Endothelial cell of umbilical vein (primary cell): ENCODE data around the gene CENPL. TPM values are rescaled to one million over a fixed set of nuclear protein-coding genes. Genes with fewer than 3 reads are reported as not detected.
A peak's percentile ranks its signal among the peaks of the same experiment; 100 is the strongest.

Source experiments
- BruUV-seq: library from RNA; stranded (reverse); fragments of 400-500 nt; replicated peaks from 2 replicates; lab custom pipeline; 2021; lab: Mats Ljungman, UMichigan
- CTCF ChIA-PET: fragments of 300-600, 350-600 bp; sonication (Branson Sonifier 250); formaldehyde crosslinking; loops from one replicate; lab custom pipeline; 2021; ENCODE audit warnings: antibody characterized with exemption, inconsistent platforms; lab: Charles Lee
- POLR2A ChIA-PET: fragments of 300-600, 350-600 bp; sonication (Branson Sonifier 250); formaldehyde crosslinking; loops from one replicate; lab custom pipeline; 2021; ENCODE audit warnings: antibody characterized with exemption, inconsistent platforms; lab: Charles Lee
- DNase-seq: peaks from one replicate; pipeline ENCODE4 v3.0.0-alpha.2; 2011; ENCODE audit warnings: low read depth, low spot score
- FAIRE-seq: peaks from 2 replicates; lab custom pipeline; 2011; peaks lifted over from hg19 to GRCh38; lab: Jason Lieb, UNC
- H2AFZ ChIP-seq: 2 replicates; pipeline ENCODE4 v1.6.0; 2012; ENCODE audit warnings: low read depth, low read length, control low read depth, inconsistent platforms
- H3K27ac ChIP-seq: 2 replicates; pipeline ENCODE4 v1.5.1; 2011; ENCODE audit warnings: low read depth, mild to moderate bottlenecking, control low read depth, low read length, moderate library complexity; ENCODE audit not compliant: insufficient read depth
- H3K27me3 ChIP-seq, 2 experiments: 2 replicates each; pipeline versions ENCODE4 v1.6.0 to v1.6.1; 2011; ENCODE audit warnings: low read length in 2 of 2, mixed read lengths in 1 of 2; ENCODE audit not compliant: control insufficient read depth in 2 of 2, insufficient read depth in 2 of 2
- H3K36me3 ChIP-seq, 2 experiments: 2 replicates in 1 of 2; 3 replicates in 1 of 2; pipeline ENCODE4 v1.5.1; 2011; ENCODE audit warnings: low read length in 2 of 2, mild to moderate bottlenecking in 1 of 2, moderate library complexity in 1 of 2; ENCODE audit not compliant: control insufficient read depth in 2 of 2, insufficient read depth in 2 of 2; ENCODE audit errors: extremely low read depth in 1 of 2
- H3K4me1 ChIP-seq: 3 replicates; pipeline ENCODE4 v1.5.1; 2011; ENCODE audit warnings: mild to moderate bottlenecking, low read length; ENCODE audit not compliant: control insufficient read depth, insufficient read depth; ENCODE audit errors: extremely low read depth
- H3K4me2 ChIP-seq: 2 replicates; pipeline ENCODE4 v1.6.1; 2011; ENCODE audit warnings: low read length, control low read depth, mixed read lengths; ENCODE audit not compliant: insufficient read depth
- H3K4me3 ChIP-seq, 3 experiments: fragments of 200-600 bp in 1 of 3; sonication (generic), shearing (Covaris generic) in 1 of 3; replicated peaks in 1 of 3; 2 replicates each; pipeline ENCODE4 v1.5.1; 2011 to 2016; ENCODE audit warnings: control low read depth in 3 of 3, low read length in 3 of 3, mild to moderate bottlenecking in 2 of 3, inconsistent platforms in 1 of 3, low read depth in 1 of 3, moderate library complexity in 1 of 3; ENCODE audit not compliant: insufficient read depth in 1 of 3
- H3K79me2 ChIP-seq: 2 replicates; pipeline ENCODE4 v1.6.0; 2012; ENCODE audit warnings: low read length, inconsistent platforms; ENCODE audit not compliant: control insufficient read depth, insufficient read depth
- H3K9ac ChIP-seq: replicated peaks from 2 replicates; pipeline ENCODE3; 2011; ENCODE audit warnings: low read length, control low read depth; ENCODE audit not compliant: insufficient read depth; ENCODE audit errors: extremely low read depth
- H3K9me1 ChIP-seq: replicated peaks from 3 replicates; pipeline ENCODE4 v1.6.0; 2011; ENCODE audit warnings: mild to moderate bottlenecking, low read length; ENCODE audit not compliant: control insufficient read depth, insufficient read depth; ENCODE audit errors: extremely low read depth
- H3K9me3 ChIP-seq: replicated peaks from 2 replicates; pipeline ENCODE4 v1.5.1; 2012; ENCODE audit warnings: low read length, inconsistent platforms; ENCODE audit not compliant: control insufficient read depth, insufficient read depth
- H4K20me1 ChIP-seq: replicated peaks from 2 replicates; pipeline ENCODE3; 2011; ENCODE audit warnings: mild to moderate bottlenecking, low read length; ENCODE audit not compliant: control insufficient read depth, insufficient read depth; ENCODE audit errors: extremely low read depth
- CTCF ChIP-seq, 2 donors: IDR thresholded peaks; 1 replicate in 1 of 2; 2 replicates in 1 of 2; pipeline ENCODE4 v1.5.1; 2011; ENCODE audit warnings: low read length in 2 of 2, mild to moderate bottlenecking in 2 of 2, moderate library complexity in 2 of 2, control low read depth in 1 of 2, inconsistent platforms in 1 of 2, low read depth in 1 of 2; ENCODE audit not compliant: insufficient read depth in 1 of 2; ENCODE audit errors: extremely low read depth in 1 of 2
- EZH2 ChIP-seq: IDR thresholded peaks from 2 replicates; pipeline ENCODE4 v1.6.1; 2012; ENCODE audit warnings: borderline replicate concordance, low read depth, mild to moderate bottlenecking, moderate library complexity, low read length, inconsistent platforms; ENCODE audit not compliant: severe bottlenecking
- FOS ChIP-seq: IDR thresholded peaks from 2 replicates; pipeline ENCODE4 v1.6.1; 2011; ENCODE audit warnings: mild to moderate bottlenecking, low read length, moderate library complexity, borderline replicate concordance; ENCODE audit not compliant: insufficient read depth
- GATA2 ChIP-seq: IDR thresholded peaks from 2 replicates; pipeline ENCODE4 v1.7.0; 2011; ENCODE audit warnings: low read depth, mild to moderate bottlenecking, moderate library complexity, mixed read lengths, low read length; ENCODE audit not compliant: insufficient read length, insufficient read depth
- MAX ChIP-seq: IDR thresholded peaks from 2 replicates; pipeline ENCODE4 v1.6.1; 2011; ENCODE audit not compliant: insufficient read depth, insufficient read length
- MYC ChIP-seq: IDR thresholded peaks from one replicate; pipeline ENCODE4 v1.6.1; 2011; ENCODE audit warnings: mild to moderate bottlenecking, low read depth, low read length
- POLR2A ChIP-seq: IDR thresholded peaks from 2 replicates; pipeline ENCODE4 v1.6.1; 2012; ENCODE audit warnings: low read depth, mild to moderate bottlenecking, control low read depth, low read length
- POLR2AphosphoS5 ChIP-seq: IDR thresholded peaks from 2 replicates; pipeline ENCODE4 v1.6.1; 2012; ENCODE audit warnings: low read depth, mild to moderate bottlenecking, control low read depth, low read length, moderate library complexity; ENCODE audit not compliant: insufficient read depth
- dilution Hi-C: fragments of 300-500 bp; cut with MboI; formaldehyde crosslinking; loops from one replicate; pipeline ENCODE4 v1.15.0; 2019; ENCODE audit warnings: low sequenced_read_pairs; ENCODE audit not compliant: extremely low pct_ligation_motif_present
- intact Hi-C: fragments of 100-400 bp; cut with micrococcal nuclease; formaldehyde crosslinking; loops from one replicate; pipeline ENCODE4 v1.10.0; 2022
- polyA plus RNA-seq, 4 experiments: library from polyadenylated mRNA; depleted of rRNA in 3 of 4; stranded (reverse) in 3 of 4; unstranded in 1 of 4; fragments of >200 nt; gene quantifications; 2 replicates each; pipeline versions ENCODE4 v1.2.1 to v1.2.3, GENCODE V29; 2011 to 2012; ENCODE audit warnings: missing spikeins in 1 of 4
- total RNA-seq: library from RNA; stranded (reverse); gene quantifications from 2 replicates; pipeline ENCODE4 v1.2.3, GENCODE V29; 2021

The CENPL gene
- total and polyA plus RNA-seq, 2 donors (not counting 3 experiments of a cell fraction or from before 2014, with no cell fraction given) = 5.9 to 20.8 TPM

GRCh38 chr1:173867141-173867752, 42.6 kb upstream of the CENPL start:
- no peaks in the 10 kb centered on the region for H3K27me3 ChIP-seq
- POLR2A ChIA-PET = interaction anchor here (0.7 to 2.5 kb wide), 3 partner anchors 14 to 43 kb away, joined by 3 to 18 read pairs (median 4); partner anchors contain the start of genes CENPL and DARS2
- intact Hi-C loops = loop anchor here (5.0 kb wide), 2 partner anchors 1120 to 1130 kb away; partner anchors contain the start of gene CACYBP
- no peaks in the 10 kb centered on the region for H3K9me3 ChIP-seq
- H3K9ac ChIP-seq = peak overlapping the region; percentile 74
- DNase-seq (no peak), FAIRE-seq (peak; percentile 64)
- dilution Hi-C loops = no loop called here
- peaks cover 18 to 40% of the 10 kb centered on the region in 2 experiments for H3K36me3 ChIP-seq
- peak overlapping the region; percentile 36 to 99 (median 90) for H3K4me3 ChIP-seq
- no peak overlapping the region for H2AFZ ChIP-seq
- H3K27ac ChIP-seq = peak overlapping the region; percentile 45
- H3K79me2 ChIP-seq = peaks cover 37% of the 10 kb centered on the region
- H3K4me1 ChIP-seq = peaks cover 48% of the 10 kb centered on the region
- no peaks in the 10 kb centered on the region for H3K9me1 ChIP-seq
- CTCF ChIA-PET = no interaction called here
- peaks cover 8% of the 10 kb centered on the region for H4K20me1 ChIP-seq
- TF ChIP-seq MAX (peak; percentile 32), MYC (no peak), EZH2 (no peak), POLR2A (no peak), GATA2 (no peak), POLR2AphosphoS5 (no peak), FOS (no peak), CTCF (IDR thresholded peaks at IDR 0.05; ENCODE audit: extremely low read depth in 1 of 2, insufficient read depth in 1 of 2, low read depth in 1 of 2, low read length in 2 of 2) (no peak)
- TSS peak; percentile 57 for BruUV-seq
- peak overlapping the region; percentile 95 for H3K4me2 ChIP-seq
